DMS153 treated with DMSO at 0.1 percent for 48 hours (cell line): Measurements from ENCODE around the gene INSYN2B.

ENCODE experiments used
- DNase-seq: peaks from one replicate; lab custom pipeline; 2025; ENCODE audit not compliant: unreplicated experiment; lab: John Stamatoyannopoulos, UW

The INSYN2B gene

DNA sequence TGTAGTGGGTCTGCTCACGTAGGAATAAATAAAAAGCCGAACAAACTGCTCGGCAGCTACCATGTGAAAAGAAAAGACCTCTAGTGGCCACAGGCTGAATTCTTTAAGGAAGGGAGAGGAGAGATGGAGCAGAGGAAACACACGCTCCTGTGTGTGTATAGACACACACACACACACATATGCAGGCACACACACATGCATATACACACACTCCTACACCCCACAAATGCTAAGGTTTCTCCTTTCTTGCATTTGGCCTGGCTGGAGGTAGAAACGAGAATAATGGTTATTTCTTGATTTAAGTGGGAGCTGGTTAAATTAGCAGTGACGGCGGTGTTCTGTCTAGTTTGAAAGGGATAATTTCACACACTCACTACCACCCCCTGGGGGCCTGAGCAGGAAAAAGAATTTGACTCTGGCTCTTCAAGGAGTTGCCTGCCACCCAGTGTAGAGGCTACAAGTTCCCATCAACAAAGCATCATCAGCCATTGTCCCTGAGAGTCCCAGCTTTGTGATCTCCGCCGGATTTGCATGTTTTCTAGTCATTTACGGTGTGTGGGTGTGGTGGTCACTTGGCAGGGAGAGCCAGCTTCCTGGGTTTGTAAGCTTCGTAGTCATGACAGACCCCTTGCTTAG is at the start of gene INSYN2B:
Gene INSYN2B, minus strand, starts transcription at position 78 of the 636 bp plus-strand sequence. CDS start 96,597 bp downstream, outside the sequence.
- peak; percentile 1 for DNase-seq

DNA sequence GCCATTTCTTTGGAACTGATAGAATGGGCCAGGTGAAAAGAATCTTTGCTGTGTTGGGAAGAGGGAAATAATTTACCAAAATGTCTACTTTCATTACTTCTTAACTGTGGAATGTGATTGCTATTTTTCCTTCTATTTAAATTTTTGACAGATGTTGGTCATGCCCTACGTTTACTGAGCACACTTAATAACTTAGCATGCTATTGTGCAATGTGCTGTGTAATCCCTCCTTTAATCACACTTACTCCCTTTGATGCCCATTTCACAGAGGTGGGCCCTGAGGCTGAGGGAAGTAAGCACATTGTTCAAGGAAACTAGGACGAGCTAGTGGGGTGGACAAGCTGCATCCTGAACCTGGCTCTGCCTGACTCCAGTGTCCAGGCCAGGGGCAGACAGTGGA is 47.8 kb upstream of the INSYN2B start:
- DNase-seq = no peak

DNA sequence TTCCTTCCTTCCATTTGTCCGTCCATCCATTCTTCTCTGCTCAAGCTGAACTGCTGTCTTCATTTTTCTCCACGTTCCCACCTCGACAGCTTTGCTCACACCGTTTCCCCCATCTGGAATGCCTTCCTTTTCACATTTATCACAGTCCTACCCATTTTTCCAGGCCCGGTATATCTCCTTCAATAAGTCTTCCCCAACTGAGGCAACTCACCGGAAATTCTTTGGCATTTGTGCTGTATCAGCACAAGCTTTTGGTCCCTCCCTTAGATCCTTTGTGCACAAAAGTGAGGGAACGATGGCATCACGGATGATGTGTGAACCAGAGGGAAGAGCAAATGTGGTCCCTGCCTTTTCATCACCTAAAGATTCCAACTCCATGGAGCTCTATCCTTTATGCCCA is 45.6 kb upstream of the INSYN2B start:
- no peak for DNase-seq

DNA sequence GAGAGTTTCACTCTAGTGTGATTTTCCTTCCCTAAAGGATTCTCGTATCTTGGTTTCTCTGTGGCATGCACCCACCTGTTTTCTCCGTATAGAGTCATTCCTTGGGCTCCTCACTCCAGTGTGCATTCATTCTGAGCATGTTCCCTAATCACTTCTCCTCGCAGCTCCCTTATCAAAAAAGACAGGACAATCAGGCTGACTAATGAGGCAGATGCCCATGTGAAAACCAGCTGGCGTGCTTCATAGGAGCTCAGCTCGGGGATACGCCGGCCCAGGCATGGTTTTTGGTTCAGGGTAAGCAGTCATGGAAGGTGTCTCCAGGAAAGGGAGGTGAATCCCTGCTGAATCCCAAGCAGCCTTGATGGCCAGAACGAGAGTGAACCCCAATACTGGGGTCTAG is 41.2 kb upstream of the INSYN2B start:
- no peak for DNase-seq

DNA sequence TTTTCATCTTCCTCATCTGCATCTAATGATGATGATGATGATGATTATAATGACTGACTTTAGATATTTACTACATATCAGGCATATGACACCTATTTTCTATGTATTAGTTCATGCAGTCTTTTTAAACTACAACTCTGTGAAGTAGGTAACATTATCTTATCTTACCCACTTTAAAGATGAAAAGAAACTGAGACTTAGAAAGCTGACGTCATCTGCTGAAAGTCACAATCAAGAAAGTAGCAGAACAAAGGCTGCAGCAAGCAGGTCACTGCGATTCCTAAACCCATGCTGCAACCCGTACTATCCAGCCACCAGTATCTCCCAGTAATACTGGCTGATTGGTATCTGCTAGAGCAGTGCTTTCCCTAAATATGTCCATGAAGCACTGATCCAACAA is 40.1 kb upstream of the INSYN2B start:
- no peak for DNase-seq

DNA sequence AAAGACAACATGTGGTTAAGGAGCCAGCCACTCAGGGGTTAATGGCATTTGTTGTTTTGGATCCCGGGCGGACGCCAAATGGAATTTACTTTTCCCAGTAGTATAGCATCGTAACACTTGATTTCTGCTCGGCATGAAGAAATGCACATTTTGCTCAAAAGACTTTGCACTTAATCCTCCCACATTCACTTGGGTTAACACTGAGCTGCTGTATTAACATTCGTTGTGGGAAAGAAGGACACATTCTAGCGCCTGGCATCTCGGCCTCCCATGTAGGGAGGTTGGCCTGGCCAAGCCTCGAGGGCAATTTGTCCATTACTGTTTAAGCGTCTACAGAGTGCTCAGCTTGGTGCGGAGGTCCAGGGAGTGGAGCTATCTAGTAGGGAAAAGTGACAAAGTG is 32.3 kb upstream of the INSYN2B start:
- no peak for DNase-seq

DNA sequence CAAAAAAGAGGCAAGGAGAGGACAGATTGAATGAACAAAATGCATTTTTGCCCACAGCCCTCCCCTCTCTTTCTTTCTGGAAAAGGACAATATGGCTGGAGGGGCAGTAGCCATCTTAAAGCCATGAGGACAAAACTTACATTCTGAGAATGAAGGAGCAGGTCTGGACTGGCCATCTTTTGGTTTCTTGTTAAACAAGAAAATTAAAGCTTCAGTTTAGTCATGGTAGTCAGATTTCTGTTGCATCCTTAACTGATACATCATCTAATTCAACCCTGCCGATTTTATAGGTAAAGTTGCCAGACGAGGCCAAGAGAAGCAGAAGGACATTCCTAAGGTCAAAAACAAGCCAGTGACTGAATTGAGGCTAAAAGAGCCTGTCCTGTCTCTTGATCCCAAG is 31.5 kb upstream of the INSYN2B start:
- DNase-seq = no peak

DNA sequence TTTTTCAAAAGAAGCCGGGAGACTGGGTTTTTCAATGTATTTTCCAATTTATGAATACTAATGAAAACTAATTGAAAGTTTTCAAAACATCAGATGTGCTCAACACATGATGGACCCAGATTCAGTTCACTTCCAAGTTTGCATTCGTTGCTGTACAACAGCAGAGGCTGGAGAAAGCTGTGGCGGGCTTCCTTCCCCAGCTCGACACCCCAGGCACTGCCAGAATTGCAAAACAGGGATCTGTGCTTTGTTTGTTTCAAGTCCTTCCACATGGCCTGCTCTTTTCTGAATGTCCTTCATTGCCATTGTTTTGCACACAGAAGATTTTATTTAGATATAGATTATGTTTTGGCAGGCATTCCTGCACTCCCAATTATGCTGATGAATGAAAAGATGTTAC is 30.3 kb upstream of the INSYN2B start:
- no peak for DNase-seq

DNA sequence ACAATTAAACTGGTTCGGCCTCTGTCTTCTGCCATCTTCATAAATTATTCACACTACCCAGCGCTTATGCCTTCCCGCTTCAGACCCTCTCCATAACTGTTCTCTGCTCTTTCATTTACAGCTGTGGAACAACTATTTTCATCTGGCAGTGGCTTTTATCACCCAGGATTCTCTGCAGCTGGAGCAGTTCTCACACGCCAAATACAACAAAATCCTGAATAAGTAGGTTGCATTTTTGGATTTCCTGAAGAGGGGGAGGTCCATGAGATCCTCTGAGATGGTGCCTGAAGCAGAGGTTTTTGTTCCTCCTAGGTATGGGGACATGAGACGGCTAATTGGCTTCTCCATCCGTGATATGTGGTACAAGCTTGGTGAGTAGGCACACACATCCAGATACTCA is 28.1 kb upstream of the INSYN2B start:
- no peak for DNase-seq

DNA sequence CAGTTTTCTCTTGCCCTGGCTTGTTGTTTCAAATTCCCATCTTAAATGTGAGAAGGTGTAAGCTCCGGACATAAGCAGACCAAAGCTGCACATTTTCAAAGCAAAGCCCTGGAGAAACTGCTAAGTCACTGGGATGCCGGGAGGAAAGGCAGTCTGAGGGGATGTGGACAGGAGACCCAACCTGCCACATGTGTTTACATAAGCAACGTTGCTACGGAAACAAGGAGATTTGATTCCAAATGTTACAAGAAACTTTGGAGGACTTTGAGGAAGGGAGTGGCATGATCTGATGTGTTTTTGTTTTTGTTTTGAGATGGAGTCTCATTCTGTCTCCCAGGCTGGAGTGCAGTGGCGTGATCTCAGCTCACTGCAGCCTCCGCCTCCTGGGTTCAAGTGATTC is 25.7 kb upstream of the INSYN2B start:
- no peak for DNase-seq

DNA sequence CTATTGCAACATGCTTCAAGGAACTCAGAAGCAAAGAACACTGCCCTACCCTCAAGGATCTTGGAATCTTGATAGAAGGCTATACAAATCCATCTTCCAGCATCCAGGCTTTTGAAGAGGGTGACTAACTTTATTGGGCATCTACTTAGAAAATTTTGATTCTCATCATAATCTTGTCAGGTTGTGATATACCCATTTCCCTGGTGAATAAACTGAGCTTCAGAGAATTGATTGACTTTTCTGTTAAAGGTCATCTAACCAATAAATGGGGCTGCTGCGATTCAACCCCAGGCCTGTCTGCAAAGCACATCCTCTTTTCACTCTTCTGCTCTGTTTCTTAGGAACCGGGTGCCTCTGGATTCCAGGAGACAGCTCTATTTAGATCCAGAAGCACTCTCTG is 19.9 kb upstream of the INSYN2B start:
- DNase-seq = no peak

DNA sequence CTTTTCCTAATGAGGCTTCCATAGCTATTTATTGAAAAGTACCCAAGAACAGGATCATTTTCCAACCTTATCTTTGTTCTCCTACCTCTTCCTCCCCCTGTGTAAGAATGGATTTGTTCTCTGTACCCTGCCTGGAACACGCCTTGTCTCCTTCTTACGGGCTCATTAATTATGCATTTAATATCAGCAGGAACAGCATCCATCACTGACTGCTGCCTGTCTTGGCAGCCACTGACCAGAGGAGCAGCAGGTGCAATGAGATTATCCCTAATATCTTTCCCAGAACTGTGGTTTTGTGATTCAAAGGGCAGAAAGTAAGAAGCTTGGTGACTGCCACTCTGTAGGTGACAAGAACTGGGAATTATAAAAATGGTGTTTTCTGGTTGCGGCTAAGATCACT is 19.3 kb upstream of the INSYN2B start:
- DNase-seq = no peak

DNA sequence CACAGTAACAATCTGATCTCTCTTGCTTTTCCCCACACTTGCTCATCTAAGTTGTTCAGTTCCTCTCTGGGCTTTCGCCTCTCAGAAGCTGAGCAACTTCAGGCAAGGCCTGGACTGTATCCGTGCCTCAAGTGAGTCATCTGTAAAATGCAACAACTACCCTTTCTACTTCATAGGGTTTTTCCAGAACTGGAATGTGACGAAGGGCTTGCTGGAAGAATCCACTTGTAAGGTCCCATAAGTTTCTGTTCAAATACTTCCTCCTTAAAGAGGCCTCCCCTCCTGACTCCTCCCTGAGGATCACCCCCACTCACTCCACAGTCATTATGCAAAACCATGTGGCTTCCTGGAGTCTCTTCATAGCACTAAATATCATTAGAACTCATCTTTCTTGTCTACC is 17.5 kb upstream of the INSYN2B start:
- DNase-seq = no peak

DNA sequence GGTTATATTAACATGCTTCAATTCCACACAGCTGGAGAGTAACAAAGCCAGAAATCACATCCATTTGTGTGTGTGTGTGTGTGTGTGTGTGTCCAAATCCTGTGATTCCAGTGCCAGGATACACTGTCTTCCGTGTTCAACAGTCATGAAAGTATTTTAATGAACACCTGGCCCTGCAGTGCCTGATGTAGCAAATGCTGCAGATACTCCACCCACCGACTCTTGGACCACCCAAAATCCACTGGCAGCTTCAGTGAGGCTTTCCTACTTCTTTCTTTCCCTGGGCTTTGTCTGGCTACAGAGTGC is 13.1 kb upstream of the INSYN2B start:
- no peak for DNase-seq

DNA sequence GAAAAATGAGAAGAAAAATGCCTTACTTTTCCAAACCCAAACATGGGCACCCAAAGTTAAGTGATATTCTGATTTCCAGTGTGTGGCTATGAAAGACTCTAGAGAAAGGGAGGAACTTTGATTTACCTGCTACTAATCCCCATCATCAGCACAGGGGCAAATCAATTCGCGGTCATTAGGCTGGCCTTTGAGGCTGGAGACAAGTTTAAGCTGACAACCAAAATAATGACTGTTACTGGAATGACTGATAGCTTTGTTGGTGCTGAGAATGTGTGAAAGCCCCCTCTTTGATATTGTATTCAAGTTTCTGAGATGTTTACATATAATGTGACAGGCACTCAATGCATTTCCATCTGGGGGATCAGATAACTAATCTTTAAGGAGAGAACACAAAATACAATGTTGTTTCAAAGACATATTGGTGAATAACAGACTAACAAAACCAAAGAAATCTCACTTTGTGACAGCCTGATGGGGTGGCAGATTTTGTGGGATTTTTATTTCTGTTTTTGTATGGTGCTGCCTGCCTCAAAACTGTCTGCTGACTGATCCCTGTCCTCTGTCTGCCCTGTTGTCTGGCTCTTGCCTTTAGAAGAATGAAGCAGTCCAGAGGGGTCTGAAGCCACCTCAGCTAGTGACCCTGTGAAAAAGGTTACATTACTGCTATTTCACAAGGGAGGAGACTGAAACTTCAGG is 12.6 kb upstream of the INSYN2B start:
- no peak for DNase-seq

DNA sequence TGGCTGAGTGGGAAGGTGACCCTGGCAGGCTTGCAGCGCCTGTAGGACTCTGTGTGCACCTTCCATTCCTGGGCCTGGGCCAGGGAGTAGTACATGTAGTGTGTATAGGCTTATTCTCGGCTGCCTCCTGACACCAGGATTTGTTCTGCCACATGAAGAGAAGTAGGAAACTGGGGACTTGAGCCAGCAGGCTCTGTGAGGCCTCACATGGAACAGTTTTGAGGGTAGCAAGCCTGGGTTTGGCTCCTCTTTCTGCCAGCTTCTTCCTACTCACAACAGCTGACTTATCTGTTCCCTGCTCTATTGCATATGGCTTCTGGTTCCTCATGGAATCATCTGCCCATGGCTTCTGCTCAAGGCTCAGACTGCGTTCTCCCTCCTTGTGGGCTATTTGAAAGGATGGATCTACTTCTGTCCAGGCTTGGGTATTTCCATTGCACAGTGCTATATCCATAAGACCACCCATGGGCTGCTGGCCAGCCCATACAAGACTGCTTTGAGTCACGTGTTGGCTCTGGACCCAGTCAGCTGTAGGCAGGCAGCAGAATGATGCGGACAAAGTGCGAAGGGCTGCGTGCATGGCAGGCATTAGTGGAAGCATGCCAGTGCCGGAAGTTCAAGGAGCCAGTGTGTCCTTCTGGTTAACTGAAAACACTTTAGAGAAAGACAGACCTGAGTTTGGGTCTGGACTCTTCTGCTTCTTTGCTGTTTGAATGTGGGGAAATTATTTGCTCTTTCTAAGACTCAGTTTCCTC is 11.0 kb upstream of the INSYN2B start:
- no peak for DNase-seq

DNA sequence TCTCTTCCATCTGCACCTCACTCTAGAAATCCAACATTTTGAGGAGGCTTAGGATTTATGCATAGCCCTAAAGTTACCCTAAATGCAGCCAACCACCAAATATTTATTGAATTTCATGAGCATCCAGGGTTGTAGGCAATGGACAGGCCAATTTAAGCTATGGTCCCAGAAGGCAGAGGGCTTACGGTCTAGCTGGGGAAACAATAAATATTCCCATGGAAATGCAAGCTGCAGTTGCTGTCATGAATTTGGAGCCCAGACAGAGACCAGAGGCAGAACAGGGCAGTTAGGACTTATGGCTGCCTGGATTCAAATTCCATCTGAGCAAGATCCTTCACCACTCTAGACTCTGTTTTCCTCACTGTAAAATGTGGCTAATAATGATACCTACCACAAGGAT is 9.1 kb upstream of the INSYN2B start:
- no peak for DNase-seq

DNA sequence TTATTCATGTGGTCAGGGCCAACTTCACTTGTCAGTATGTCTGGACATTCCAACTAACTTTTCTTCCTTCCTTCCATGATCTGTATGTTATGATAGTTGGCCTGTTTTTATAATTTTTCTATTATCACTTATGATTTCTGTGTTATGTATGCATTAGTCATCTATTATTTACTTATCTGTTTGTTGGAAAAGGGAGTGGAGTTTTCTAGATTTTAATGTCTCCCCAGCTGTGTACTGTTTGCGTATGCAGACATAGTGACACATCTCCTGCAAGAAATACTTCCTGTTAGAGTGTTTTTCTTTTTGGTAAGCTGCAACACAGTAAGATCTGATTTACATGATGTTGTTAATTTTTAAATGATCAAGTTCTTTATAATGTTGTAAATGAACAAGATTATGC is 8.7 kb upstream of the INSYN2B start:
- DNase-seq = no peak

DNA sequence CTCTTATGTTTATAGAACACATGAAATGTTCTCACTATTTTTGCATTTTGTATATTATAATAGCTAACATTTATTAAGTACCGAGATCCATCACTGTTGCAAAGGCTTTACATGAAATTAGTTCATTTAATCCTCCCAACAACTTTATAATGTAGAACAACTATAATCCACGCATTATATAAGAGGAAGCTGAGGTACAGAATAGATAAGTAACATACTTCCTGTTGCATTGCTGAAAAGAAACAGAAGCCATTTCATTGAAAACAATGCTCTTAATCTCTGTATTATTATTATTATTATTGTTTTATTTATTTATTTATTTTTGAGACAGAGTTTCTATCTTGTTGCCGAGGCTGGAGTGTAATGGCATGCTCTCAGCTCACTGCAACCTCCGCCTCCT is 7.9 kb upstream of the INSYN2B start:
- no peak for DNase-seq

DNA sequence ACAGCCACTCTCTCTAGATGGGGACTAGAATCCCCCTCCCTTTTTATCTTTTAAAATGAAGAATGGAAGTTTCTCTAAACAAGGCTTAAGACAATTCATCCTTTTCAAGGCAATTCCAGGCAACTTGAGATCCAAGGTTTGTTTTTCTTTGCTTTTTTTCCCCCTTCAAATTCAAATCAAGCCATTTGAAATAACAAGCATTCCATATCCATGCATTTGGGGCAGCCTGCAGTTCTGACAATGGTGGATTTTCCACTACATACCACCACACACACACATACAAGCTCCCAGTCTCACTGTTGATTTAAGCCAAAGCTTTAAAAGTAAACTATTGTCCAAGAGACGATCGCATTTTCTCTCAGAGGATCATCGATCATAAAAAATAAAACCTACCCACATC is 424 bp downstream of the INSYN2B start:
- DNase-seq = no peak

DNA sequence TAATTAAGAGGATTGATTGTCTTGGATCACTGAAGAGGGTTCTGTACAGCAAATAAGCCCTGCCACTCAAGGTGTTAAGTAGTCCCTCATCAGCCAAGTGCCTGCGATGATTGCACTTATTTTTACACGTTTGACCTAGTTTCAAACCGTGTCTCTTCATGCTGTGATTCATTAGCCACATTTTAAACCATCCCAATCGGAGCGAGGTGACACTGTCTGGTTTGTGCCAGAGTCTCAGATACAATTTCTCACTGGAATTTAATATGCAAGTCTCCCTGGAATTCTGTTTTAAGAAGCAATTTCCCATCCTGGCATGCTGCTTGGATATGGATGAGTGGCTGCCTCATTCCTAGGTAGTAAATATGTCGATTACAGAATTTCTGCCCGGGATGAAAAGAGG is 1.6 kb downstream of the INSYN2B start:
- no peak for DNase-seq

DNA sequence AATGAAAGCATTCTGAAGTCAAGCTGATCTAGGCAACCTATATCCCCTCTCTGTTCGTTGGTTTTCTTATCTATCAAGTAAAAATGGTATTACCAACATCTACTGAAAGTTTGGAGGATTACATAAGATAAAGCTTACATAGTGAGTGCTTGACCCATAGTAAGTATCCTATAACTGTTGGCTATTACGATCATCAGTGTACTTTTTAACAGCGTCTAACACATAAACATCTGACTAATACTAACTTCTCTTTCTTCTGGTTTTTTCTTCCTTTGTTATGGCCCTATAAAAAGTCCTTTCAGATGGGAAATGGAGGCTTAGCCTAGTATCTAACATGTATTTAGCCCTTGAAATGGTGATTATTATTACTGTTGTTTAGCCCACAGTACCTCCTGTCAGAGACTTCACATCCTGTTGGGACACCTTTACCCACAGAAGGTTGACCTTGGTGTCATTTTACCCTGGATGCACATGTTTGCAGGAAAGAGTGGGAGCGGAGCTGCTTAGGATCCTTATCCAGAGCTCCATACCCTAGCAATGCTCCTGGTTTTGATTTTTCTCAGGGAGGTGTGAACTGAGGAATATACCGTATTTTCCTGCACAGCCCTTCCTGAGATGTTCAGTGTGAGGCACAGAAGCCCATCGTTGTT is 6.0 kb downstream of the INSYN2B start:
- no peak for DNase-seq
